Muscle of leg (tissue), 11 donors: ENCODE data around the gene ZNF584. TPM values are rescaled to one million over a fixed set of nuclear protein-coding genes. Genes with fewer than 3 reads are reported as not detected.
A peak's percentile ranks its signal among the peaks of the same experiment; 100 is the strongest.

Experiments used
- DNase-seq: peaks from one replicate; pipeline ENCODE4 v3.0.0; 2013
- H3K27ac ChIP-seq: one replicate; pipeline ENCODE4 v1.5.1; 2013; ENCODE audit warnings: mild to moderate bottlenecking, low read length, control low read depth
- H3K27me3 ChIP-seq: one replicate; pipeline ENCODE4 v1.6.1; 2013; ENCODE audit warnings: low read length; ENCODE audit not compliant: control insufficient read depth, insufficient read depth
- H3K36me3 ChIP-seq: one replicate; pipeline ENCODE4 v1.6.1; 2013; ENCODE audit warnings: low read length; ENCODE audit not compliant: control insufficient read depth, insufficient read depth
- H3K4me1 ChIP-seq: one replicate; pipeline ENCODE4 v1.6.1; 2013; ENCODE audit warnings: low read length; ENCODE audit not compliant: control insufficient read depth, insufficient read depth
- H3K4me3 ChIP-seq: one replicate; pipeline ENCODE4 v1.5.1; 2013; ENCODE audit warnings: low read length, control low read depth
- H3K9me3 ChIP-seq: replicated peaks from 2 replicates; pipeline ENCODE4 v1.6.1; 2013; ENCODE audit warnings: low read depth, low read length; ENCODE audit not compliant: control insufficient read depth
- WGBS: methylation state at CpG from one replicate; pipeline ENCODE4 v1.1.5; 2013; ENCODE audit warnings: missing lambda C conversion rate; ENCODE audit not compliant: insufficient coverage; 5-methylcytosine and 5-hydroxymethylcytosine counted together
- polyA plus RNA-seq, 8 donors: library from polyadenylated mRNA; unstranded; fragments of 120-200 nt; gene quantifications; one replicate each; pipeline versions ENCODE4 v1.2.1 to v1.2.3, GENCODE V29; 2013; ENCODE audit warnings: inconsistent platforms in 1 of 8, low replicate concordance in 1 of 8; ENCODE audit not compliant: insufficient read length in 8 of 8, insufficient read depth in 1 of 8
- total RNA-seq: library from RNA; stranded (reverse); fragments of 120-200 nt; gene quantifications from one replicate; pipeline ENCODE4 v1.2.4, GENCODE V29; 2013

The ZNF584 gene
- total and polyA plus RNA-seq, 9 donors, result 4.7 to 7.9 (median 6.3) TPM

DNA sequence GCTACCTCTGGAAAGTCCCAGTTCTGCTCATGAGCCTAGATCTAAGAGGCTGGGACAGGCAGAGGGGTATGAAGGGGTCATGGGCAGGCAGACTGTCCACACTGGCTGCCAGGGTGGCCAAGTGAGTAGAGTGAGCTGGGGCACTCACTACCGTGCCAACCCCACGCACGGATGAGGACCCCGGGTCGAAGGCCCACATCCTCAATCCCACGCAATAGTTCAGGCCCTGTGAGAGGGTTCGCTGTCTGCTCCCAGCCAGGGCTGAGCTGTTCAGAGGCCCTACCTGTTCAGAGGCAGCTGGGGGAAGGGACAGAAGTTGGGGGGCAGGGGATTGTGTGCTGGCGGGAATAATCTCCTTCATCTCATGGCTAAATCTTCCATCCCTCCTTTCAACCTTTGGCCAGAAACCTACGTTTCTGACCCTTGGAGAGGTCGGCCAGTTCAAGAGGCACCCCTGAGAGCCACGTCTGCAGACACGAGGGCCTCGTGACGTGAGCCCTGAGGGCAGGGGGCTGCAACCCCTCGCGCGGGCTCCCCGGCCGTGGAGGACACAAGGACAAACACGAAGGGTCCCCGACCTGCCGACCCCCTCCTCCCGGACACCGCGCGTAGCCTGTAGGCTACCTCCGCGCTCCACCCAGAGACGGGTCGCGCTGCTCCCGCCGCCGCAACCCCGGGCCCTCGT lies 22.4 kb upstream of the ZNF584 start:
- peak overlapping the region; percentile 98 for H3K27ac ChIP-seq
- peak; percentile 42 for DNase-seq
- no peaks in the 10 kb centered on the region for H3K9me3 ChIP-seq
- peaks cover 30% of the 10 kb centered on the region for H3K4me1 ChIP-seq
- peak overlapping the region; percentile 79 for H3K4me3 ChIP-seq
- peaks cover 19% of the 10 kb centered on the region for H3K36me3 ChIP-seq
- under 1% methylated on average over 25 of the region's 36 CpGs for WGBS
- no peaks in the 10 kb centered on the region for H3K27me3 ChIP-seq

DNA sequence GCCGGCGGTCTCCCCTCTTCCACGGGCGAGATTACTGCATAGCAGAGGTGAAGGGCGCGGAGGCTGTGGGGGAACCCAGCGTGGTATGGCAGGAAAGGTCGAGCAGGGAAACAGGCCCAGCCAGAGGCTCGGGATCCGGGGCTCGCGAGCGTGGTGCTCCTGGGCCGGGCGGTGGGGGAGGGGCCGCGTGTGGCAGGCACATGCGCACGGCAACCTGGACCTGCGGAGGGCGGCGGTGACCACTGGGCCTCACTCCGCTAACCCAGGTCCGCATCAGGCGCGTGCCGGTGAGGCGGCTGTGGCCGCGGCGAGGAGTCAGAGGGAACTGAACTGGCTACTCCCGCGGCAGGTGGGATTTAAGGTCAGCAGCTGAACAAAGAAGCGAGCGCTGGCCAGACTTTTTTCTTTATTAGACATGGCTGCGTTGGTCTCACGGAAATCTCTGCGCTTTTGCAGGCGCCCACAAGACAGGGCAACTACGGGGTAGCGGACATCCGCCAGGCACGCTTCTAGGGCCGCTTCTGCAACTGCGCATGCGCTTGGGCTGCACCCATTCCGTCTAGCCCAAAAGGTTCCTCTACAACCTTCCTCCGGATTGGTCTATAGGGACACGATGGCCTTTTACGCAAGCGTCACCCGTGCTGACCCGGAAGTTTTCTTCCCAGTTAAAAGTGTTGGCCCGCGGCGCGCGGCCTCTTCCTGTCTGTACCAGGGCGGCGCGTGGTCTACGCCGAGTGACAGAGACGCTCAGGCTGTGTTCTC lies 21.7 kb upstream of the ZNF584 start, which contains the start of gene RPS5:
RPS5 (plus strand) TSS at position 694 of the 762 bp plus-strand sequence. CDS start 869 bp downstream, outside the sequence.
- H3K4me3 ChIP-seq, result peak within 1 kb of the TSS; percentile 79
- H3K9me3 ChIP-seq, result no peaks in the 10 kb centered on the region
- under 1% methylated on average over 62 of the region's 64 CpGs for WGBS
- H3K36me3 ChIP-seq, result peaks cover 26% of the 10 kb centered on the region
- H3K4me1 ChIP-seq, result peaks cover 26% of the 10 kb centered on the region
- peak; percentile 100 for DNase-seq
- H3K27me3 ChIP-seq, result no peaks in the 10 kb centered on the region
- peak within 1 kb of the TSS; percentile 98 for H3K27ac ChIP-seq

DNA sequence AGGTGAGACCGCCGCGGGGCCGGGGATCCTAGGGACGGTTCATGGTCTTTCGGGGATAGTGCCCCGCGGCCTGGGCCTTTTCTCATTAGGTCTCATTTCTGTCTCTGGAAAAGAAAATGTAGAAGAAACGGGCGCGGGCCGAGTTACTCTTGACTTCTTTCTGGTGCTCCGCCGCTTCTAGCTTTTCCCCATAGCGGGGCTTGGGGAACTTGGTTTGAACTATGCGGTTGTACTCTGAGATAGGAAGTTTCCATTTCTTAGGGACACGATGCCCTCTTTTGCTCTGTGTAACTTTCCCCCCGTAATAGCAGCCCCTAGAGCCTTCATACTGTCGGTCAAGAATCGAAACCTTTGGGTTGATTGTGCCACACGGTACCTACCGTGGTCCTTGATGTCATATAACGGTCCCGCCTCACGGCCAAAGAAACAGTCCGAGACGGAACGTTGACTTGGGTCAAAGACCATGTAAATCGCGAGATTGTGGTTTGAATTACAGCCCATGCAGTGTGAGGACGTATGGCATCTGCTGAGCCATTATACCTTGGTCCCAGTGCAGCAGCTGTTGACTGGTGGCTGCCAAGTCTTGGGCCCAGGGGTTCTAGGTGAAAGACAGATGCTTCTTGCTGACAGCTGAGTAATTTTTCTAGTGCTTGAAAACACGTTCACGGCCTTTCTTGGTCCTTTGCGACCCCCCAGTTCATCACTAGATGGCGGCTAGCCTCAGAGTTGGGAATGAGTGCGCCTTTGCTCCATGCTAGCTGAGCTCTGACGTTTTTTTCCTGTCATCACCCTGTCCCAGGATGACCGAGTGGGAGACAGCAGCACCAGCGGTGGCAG lies 20.9 kb upstream of the ZNF584 start:
- Histone ChIP-seq H3K4me1 (peaks cover 24% of the 10 kb centered on the region), H3K9me3 (no peaks in the 10 kb centered on the region), H3K27me3 (no peaks in the 10 kb centered on the region), H3K4me3 (peak overlapping the region; percentile 79), H3K27ac (peak overlapping the region; percentile 43), H3K36me3 (peaks cover 32% of the 10 kb centered on the region)
- 17% methylated on average over 24 of the region's 39 CpGs for WGBS
- no peak for DNase-seq

GRCh38 chr19:58388175-58388526 lies 20.3 kb upstream of the ZNF584 start:
- peak overlapping the region; percentile 79 for H3K4me3 ChIP-seq
- peaks cover 38% of the 10 kb centered on the region for H3K36me3 ChIP-seq
- H3K4me1 ChIP-seq, result peaks cover 24% of the 10 kb centered on the region
- H3K27ac ChIP-seq, result no peak overlapping the region
- no peaks in the 10 kb centered on the region for H3K27me3 ChIP-seq
- no peak for DNase-seq
- H3K9me3 ChIP-seq, result no peaks in the 10 kb centered on the region
- WGBS, result 89% methylated on average over 1 of the region's 3 CpGs

GRCh38 chr19:58392945-58393724 lies 15.3 kb upstream of the ZNF584 start:
- no peak for DNase-seq
- WGBS, result 92% methylated on average over 22 of the region's 26 CpGs
- H3K4me1 ChIP-seq, result peaks cover 7% of the 10 kb centered on the region
- no peaks in the 10 kb centered on the region for H3K9me3 ChIP-seq
- peaks cover 35% of the 10 kb centered on the region for H3K27me3 ChIP-seq
- H3K4me3 ChIP-seq, result no peak overlapping the region
- H3K27ac ChIP-seq, result no peak overlapping the region
- H3K36me3 ChIP-seq, result peaks cover 58% of the 10 kb centered on the region

GRCh38 chr19:58393725-58394033 lies 14.8 kb upstream of the ZNF584 start:
- WGBS, result no CpG with 5 or more reads among the region's 4 CpGs
- peaks cover 54% of the 10 kb centered on the region for H3K36me3 ChIP-seq
- DNase-seq, result no peak
- peaks cover 37% of the 10 kb centered on the region for H3K27me3 ChIP-seq
- peaks cover 5% of the 10 kb centered on the region for H3K4me1 ChIP-seq
- H3K9me3 ChIP-seq, result no peaks in the 10 kb centered on the region
- H3K4me3 ChIP-seq, result no peak overlapping the region
- H3K27ac ChIP-seq, result no peak overlapping the region

DNA sequence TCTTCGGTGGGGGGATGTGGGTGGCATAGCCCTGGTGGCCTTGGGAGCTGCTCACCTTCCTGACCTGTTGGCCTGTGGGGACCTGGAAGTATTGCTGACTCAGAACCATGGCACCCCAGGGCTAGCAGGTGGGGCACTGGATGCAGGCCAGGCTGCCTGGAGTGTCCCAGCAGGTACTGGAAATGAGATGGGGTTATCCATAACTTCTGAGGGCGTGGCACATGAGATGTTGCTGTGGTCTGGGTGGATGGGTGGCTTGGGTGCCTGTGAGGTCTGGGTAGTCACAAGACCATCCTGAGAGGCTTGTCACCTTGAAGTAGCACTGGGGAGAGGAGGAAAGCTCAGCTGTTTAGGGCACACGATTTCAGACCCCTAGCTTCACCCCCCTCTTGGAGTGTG lies 13.6 kb upstream of the ZNF584 start:
- Histone ChIP-seq H3K4me3 (no peak overlapping the region), H3K4me1 (peaks cover 5% of the 10 kb centered on the region), H3K27me3 (peaks cover 37% of the 10 kb centered on the region), H3K27ac (no peak overlapping the region), H3K36me3 (peaks cover 47% of the 10 kb centered on the region), H3K9me3 (no peaks in the 10 kb centered on the region)
- DNase-seq, result peak; percentile 12
- WGBS, result 93% methylated on average over 2 of the region's 3 CpGs

GRCh38 chr19:58395220-58395978 lies 13.1 kb upstream of the ZNF584 start, which contains the start of gene RNF225:
Gene RNF225, plus strand, starts transcription at chr19:58395656. Its CDS starts 434 bp downstream, at chr19:58396090.
- 17% methylated on average over 16 of the region's 21 CpGs for WGBS
- Histone ChIP-seq H3K27ac (no peak within 1 kb of the TSS), H3K4me1 (peaks cover 9% of the 10 kb centered on the region), H3K4me3 (no peak within 1 kb of the TSS), H3K9me3 (no peaks in the 10 kb centered on the region), H3K27me3 (peaks cover 37% of the 10 kb centered on the region), H3K36me3 (peaks cover 47% of the 10 kb centered on the region)
- DNase-seq, result peak; percentile 13

DNA sequence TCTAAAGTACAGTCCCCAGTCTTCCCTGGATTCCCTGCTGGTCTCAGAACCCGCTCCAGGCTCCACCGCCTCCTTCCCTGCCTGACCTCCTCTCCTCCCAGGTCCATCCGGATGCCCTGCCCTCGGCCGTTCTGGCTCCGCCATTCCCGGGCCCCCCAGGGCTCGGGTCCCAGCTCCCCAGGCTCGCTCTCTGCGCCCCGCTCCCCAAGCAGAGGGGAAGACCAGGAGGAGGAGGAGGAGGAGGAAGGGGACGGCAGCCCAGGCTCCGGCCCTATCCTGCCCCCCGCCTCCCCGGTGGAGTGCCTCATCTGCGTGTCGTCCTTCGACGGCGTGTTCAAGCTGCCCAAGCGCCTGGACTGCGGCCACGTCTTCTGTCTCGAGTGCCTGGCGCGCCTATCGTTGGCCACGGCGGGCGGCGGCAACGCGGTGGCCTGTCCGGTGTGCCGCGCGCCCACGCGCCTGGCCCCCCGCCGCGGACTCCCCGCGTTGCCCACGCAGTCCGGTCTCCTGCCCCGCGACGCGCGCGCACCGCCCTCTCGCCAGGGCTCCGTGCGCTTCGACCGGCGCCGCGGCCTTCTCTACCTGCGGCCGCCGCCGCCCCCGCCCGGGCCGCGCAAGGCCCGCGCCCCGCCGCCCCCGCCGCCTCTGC lies 12.3 kb upstream of the ZNF584 start:
- no peaks in the 10 kb centered on the region for H3K9me3 ChIP-seq
- H3K36me3 ChIP-seq, result peaks cover 41% of the 10 kb centered on the region
- peak; percentile 11 for DNase-seq
- no peak overlapping the region for H3K4me3 ChIP-seq
- 2% methylated on average over 70 of the region's 75 CpGs for WGBS
- H3K4me1 ChIP-seq, result peaks cover 15% of the 10 kb centered on the region
- H3K27me3 ChIP-seq, result peaks cover 37% of the 10 kb centered on the region
- no peak overlapping the region for H3K27ac ChIP-seq
